ENCODE results near the gene ASPSCR1.

The ASPSCR1 gene, protein sequence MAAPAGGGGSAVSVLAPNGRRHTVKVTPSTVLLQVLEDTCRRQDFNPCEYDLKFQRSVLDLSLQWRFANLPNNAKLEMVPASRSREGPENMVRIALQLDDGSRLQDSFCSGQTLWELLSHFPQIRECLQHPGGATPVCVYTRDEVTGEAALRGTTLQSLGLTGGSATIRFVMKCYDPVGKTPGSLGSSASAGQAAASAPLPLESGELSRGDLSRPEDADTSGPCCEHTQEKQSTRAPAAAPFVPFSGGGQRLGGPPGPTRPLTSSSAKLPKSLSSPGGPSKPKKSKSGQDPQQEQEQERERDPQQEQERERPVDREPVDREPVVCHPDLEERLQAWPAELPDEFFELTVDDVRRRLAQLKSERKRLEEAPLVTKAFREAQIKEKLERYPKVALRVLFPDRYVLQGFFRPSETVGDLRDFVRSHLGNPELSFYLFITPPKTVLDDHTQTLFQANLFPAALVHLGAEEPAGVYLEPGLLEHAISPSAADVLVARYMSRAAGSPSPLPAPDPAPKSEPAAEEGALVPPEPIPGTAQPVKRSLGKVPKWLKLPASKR

DNA sequence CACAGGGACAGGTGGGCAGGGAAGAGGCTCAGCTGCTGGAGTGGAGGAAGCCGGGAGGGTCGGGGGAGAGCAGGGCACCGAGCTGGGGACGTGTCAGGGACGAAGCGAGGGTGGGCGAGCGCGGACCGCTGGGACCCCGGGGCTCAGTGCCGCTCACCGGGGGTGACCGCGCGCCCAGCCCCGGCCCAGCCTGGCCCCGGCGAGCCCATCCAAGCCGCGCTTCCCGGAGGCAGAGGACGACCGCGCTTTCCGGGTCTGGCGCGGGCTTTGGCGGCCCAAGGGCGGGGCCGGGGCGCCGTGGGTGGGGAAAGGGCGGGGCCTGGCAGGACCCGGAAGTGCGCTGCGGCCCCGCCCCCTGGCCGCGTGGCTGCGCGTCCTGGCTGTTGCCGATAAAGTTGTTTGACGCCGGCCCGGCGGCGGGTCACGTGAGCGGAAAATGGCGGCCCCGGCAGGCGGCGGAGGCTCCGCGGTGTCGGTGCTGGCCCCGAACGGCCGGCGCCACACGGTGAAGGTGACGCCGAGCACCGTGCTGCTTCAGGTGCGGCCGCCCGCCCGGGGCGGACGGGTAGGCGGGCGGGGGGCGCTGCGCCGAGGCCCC is at the start of gene ASPSCR1:
ASPSCR1 (plus strand) TSS at position 419 of the 598 bp plus-strand sequence; CDS start at position 437, 18 bp downstream.
- DNase-seq: peak; percentile 92

DNA sequence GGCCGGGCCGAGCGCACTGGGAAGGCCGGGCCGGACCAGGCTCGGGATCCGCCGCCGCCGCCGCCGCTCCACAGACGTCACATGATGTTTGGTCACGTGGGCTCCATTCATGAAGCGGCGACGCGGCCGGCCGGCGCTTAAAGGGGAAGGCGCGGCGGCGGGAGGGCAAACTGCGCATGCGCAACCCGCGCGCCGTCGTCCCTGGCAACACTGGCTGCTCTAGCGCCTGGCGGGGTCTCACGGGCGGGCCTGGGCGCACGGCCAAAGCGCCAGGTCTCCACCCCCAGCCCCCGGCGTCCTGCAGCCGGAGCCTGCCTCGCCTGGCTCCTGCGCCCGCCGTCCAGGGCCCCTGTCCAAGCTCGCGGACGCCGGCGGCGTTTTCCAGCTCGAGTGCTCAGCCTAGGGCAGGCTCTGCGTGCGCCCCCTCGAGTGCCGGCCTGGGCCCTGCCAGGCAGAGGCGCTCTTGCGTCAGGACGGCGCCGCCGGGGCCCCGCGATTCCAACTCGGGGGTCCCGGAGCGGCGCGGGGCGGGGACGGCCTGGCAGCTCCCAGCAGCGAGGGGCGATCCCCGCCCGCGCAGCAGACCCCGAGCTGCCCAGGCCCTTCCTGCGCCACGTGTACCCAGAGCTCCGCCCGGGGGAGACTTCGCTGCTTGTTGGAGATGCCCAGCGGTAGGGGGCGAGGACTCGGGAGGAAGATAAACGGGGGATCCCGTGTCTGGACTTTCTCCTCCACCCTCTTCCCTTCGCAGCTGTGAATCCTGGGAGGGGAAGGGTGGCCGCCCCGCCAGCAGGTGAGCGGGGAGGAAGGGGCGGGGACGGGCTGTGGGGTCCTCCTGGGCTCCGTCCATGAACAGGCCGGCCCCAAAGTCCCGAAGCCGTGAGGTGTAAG is 49.5 kb upstream of the ASPSCR1 start, which contains the start of gene MAFG:
MAFG (minus strand) TSS at position 83 of the 891 bp plus-strand sequence. CDS start 4,550 bp downstream, outside the sequence.
- DNase-seq: peak; percentile 90

DNA sequence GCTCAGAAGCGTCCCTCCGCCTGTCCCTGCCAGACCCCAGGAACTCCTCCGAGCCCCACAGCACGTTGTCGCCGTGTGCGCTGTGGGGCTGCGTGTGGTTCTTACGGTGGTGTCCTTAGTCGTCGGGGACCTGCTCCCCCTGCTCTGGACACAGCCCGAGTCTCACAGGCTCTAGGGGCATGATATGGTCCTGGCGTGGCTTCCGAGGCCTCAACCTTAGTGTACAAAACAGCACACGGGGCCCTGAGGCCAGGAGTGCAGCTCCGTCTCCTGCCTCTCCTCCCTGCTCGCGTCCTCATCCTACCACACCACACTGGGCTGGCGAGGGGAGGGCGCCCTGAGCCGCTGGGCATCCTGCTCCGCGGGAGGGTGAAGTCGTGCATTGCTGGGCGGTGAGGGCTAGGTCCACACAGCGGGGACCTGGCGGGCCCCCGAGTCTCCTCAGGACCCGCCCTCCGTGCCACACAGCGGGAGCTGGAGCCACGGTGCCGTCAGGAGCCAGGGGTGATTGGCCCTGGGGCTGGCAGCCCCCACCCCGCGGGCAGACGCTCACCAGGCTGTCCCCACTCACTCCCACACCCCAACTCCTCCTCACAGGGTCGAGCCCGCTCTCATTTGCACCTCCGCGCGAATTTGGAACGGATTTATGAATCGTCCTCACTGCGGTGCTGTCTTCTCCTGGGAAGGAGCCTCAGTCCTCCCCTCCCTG is 48.7 kb upstream of the ASPSCR1 start:
- DNase-seq: no peak

DNA sequence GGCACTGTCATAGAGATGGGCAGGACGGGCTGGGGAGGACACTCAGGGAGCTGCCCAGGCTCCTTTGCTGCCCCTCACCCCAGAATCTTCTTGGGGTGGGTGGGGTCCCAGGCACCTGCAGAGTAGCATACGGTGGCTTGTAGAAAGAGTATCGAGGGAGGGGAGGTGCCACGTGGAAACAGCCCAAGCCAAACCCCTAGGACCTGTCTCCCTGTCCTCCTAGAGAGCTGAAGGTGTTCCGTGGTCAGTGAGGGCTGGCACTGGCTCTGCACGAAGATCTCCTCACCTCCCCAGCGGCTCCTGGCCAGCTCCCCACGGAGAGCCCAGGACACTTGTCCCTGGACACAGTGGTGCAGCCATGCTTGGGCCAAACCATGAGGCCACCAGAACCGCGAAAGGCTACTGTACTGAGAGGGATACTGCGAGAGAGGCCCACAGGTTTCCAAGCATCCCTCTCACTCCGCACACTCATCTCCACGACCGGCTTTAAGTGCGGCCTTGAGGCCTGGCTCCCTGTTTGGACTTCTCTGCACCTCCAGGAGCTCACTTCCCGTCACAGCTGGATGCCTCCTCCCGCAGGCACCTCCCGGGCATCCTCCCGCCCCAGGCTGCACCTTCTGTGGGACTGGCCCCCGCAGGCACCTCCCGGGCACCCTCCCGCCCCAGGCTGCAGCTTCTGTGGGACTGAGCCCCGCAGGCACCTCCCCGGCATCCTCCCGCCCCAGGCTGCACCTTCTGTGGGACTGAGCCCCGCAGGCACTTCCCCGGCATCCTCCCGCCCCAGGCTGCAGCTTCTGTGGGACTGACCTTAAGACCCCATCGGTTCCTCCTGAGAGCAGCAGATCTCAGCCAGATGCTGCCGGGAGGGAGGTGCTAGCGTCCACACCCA is 47.9 kb upstream of the ASPSCR1 start:
- no peak for DNase-seq

DNA sequence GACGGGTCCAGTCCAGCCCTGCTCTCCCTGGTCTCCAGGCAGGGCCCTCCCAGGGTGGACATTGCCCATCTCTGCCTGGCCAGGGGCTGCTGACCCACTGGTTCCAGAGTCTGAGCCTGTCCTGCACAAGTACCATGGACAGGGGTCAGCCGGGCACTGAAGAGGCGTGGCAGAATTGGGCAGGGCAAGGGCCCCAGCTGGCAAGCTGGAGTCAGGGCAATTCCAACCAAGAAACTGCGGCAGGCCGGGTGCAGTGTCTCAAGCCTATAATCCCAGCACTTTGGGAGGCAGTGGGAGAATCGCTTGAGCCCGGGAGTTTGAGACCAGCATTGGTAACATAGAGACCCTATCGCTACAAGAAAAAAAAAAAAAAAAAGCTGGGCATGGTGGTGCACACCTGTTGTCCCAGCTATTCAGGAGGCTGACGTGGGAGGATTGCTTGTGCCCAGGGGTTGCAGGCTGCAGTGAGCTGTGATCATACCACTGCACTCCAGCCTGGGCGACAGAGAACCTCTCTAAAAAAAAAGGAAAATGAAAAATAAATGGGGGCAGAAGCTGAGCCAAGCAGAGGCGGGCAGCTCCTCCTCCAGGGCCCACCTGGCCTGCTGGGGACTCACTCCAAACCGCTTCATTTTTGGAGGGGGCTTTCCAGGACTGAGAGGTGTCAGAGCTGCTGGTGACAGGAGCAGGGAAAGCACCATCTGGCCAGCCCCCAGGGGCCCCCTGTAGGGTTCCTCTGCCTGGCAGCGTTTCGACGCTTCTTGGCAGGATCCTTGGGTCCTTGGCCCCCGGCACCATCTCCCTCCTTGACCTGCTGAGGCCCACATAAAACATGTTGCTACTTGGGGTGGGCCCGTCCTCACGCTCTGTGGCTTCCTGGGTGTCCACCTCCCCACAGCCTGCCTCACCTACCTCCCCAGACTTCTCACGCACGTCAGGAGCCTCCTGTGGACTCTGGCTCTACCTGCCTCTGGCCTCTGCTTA is 47.0 kb upstream of the ASPSCR1 start:
- DNase-seq: no peak

DNA sequence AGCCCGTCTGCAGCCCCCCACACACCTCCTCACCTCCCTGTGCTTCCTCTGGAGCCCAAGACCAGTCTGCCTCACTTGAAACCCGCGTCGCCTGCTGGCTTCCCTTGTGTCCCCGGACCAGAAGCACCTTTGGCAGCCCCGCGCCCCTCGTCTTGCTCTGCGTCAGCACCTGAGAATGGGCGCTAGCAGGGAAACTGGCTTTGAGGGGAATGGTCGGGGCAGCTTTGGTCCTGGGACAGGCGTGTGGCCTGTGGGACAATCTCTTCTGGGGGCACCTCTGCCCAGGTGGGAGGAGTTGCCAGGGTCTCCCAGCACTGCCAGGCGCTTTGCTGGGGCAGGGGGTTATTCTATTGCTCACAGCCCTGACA is 46.3 kb upstream of the ASPSCR1 start:
- no peak for DNase-seq

DNA sequence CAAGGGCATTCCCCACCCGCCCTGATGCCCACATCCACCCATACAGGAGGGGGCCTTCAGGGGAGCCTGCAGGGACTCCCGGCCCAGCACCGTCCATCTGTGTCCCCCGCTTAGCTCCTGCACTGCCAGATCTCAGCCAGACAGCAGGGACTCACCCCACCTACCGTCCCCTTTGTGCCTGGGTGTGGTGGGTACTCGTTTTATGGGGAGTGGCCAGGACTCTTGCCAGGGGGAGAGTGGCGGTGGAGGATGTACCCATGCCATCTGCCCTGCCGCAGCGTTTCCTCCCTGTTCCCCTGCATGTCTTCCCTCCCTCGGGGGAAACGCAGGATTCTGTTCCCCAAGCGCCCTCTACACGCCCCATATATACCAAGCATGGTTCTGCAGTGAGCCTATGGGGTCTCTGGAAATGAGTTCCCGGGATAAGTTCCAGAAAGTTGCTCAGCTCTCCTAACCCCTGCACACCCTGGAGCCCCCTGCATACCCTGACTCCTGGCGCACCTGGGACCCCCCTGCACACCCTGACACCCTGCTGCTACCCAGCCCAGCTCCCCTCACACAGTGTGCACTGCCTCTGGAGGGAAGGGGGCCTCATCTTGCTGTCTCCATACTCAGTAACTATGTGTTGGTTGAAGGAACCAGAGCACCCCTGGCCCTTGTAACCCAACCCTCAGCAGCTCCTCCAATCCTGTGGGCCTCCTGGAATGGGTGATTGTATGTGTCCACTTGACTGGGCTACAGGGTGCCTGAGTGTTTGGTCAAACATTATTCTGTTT is 45.7 kb upstream of the ASPSCR1 start:
- DNase-seq: no peak

DNA sequence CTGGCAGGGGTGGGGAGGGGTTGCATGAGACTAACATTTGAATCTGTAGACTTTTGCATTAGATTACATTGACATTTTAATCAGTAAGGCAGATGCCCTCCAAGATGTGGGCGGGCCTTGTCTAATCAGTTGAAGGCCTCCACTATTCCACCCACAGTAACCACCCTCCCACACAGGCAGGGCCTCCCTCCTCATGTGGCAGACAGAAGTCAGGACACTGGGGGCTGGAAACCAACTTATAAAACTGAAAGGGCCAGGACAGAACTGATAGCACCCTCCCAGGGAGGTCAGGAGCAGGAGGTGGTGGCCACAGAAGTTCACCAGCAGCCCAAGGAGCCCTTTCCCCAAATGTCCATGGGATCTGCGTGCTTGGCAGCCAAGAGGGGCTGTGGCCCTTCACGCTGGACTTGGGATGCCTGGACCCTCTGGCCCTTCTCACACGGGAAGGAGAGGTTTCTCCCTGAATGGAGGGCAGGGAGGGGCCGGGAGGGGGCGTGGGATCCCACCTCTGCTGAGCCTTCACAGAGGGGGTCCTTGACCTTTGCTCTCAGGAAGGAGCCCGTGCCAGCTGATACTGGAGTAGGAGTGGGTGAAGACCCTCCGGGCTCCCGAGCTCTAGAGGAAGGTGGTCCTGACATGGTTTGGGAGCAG is 45.0 kb upstream of the ASPSCR1 start:
- DNase-seq: no peak

DNA sequence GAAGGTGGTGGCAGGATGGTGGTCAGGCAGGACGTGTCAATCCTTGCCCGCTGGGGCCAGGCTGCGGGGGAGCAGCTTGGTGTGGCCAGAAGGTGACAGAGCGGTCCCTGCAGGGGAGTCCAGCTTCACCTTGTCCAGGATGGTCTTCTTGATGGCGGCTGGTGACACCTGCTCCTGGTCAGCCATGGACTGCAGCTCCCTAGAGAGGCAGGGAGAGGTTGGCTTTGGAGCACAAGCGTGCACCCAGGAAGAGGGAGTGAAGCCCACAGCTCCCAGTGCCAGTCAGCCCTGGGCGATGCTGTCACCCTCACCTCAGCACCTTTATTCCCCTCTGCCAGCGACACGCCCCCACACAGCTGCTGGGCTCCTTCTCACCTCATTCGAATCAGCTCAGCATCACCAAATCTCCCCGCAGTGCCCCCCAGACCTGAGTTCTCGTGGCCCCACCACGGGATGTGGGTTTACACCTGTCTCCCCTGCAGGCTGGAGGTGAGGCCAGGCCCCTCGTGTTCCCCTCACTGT is 44.2 kb upstream of the ASPSCR1 start:
- DNase-seq: no peak

DNA sequence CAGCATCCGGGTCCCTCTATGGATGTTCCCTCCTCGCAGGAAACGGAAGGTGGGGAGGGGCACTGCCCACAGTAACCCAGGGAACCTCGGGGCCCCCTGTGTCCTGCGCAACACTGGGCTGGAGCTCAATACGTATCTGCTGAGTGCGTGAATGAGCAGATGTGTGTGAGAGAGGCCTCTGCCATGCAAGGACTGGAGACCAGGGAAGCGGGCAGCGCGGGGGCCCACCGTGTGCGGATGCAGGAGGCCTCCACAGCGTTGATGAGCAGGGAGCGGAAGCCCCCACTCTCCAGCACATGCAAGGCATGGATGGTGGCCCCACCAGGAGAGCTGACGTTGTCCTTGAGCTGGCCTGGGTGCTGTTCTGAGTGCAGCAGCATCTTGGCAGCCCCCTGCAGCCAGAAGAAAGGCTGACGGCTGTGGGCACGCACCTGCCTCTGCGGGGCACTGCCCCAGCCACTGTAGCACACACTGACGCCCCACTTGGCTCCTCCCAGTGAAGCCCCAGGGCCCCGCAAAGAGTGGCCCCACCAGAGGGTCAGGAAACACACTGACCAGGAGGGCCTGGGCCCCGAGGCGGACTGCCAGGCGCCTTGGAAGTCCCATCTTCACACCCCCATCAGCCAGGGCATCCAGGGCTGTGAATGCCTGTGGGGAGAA is 43.2 kb upstream of the ASPSCR1 start:
- DNase-seq: no peak

DNA sequence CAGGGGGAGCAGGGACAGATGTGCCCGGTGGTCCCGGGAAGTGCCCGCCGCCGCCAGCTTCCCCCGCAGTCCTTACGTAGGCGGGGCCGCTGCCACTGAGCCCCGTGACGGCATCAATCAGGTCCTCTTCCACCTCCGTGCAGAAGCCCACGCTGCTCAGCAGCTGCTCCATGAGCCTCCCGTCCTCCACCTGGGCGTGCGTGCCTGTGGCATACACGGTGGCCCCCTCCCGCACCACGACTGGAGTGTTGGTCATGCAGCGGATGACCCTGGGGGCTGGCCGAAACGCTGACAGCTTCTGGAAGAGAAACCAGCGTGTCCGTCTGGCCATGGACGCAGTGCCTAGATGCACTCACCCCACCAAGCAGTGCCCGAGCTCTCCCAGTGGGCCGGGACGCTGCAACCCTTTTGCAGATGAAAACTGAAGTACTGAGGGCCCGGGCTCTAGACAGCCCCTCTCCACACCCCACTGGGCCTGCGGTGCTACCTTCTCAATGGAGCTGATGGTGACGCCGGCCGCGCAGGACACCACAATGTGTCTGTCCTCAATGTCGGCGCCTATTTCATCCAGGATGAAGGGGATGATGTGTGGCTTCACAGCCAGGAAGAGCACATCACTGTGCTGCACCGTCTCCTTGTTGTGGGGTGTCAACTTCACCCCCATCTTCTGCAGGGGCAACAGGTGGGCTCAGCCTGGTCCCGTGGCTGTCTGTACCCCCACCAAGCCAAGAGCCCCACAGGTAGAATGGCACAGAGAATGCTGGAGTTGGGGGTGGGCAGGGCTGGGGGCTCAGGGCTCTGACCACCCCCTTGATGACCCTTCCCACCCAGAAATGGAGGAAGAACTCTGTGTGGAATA is 42.4 kb upstream of the ASPSCR1 start:
- no peak for DNase-seq

DNA sequence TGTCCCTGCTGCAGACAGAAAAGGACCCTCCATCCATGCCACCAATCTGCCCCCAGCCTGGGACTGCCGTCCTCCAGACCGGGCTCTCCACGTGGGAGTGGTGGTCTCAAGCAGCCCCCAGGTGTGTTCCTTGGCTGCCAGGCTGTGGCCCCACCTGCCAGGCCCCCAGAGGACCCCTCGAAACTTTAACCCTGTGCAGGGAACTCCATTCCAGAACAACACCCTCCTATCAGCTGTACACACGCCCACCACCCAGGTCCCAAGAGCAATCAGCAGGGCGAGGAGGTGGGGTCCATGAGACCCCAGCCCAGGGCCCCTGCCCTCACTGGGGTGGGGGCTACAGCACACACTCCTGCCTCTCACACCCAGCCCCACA is 41.7 kb upstream of the ASPSCR1 start:
- no peak for DNase-seq

DNA sequence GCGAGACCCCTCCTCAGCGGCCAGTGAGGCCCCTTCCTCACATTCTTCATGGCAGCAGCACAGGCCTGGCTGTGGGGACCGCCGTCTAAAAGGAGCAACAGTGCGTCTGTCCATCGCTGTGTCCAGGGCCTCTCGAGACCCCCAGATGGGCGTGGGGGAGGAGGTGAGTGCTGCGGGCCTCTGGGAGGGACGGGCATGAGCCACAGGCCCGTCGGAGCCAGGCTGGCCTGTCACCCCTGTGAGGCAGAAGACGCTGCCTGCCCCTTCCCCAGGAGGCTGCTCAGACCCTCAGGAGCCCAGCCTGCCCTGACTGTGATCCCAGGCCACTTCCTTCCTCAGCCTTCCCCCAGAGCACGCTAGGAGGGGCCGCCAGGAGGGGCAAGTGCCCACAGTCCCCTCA is 38.2 kb upstream of the ASPSCR1 start:
- DNase-seq: no peak

DNA sequence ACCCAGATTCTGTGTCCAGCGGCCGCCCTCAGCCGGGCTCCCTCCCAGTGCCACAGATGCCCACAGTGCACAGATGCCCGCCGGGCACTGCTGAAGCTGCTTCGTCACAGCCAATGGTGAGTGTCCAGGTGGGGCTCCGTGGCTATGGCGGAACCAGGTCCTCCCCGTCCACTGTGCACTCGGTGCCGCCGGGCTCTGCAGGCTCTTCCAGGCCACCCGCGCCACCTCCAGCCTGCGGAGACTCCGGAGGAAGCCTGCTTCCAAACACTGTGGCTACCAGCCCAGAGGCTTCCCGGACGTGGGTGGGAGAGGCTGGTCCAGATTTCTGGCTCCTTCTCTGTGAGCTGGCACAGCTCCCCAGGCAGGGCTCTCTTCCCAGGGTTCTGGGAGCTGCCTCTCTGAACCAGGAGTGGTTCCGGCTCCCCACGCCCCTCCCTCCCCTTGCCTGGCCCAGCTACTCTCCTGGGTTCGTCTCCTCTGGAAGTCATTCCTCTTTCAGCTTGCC is 37.5 kb upstream of the ASPSCR1 start:
- no peak for DNase-seq

DNA sequence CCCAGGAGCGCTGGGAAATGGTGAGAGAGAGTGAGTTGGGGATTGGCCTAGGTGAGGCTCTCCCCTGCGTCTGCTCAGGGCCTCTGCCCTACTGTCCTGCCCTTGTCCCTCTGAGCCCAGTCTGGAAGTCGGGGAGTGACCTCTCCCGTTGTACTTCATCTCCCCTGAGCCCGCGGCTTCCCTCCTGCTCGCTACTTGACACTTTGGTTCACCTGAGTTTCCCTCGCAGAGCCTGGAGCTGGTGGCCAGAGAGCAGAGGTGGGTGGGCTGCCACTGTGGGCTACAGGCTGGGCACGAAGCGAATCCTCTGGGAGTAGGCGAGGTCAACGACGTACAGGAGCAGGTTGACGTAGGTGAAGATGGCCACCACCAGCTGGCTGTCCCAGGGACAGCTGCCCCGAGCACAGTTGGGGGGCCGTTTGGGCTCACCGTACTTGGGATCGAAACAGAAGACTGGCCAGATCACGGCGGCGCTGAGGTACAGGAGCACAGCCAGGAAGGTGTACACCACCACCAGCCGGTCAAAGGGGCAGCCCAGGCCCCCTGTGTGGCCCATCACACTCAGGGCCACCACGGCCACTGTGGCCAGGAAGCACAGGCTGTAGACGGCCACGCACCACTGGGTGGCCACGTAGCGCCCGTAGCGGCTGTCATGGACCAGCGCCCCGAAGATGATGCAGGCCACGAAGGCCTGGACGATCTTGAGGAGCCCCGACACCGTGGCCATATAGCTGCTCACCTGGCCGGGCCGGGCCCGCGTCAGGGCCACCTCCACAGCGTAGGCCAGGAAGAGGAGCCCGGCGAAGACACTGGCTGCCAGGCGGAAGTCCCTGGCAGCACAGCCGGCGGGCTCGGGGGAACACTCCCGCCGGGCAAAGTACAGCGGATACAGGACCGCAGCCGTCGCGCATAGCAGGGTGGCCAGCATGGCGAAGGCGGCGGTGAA is 36.6 kb upstream of the ASPSCR1 start:
- DNase-seq: no peak

Measured in stimulated activated CD4-positive, alpha-beta T cell treated with anti-CD3 and anti-CD28 coated beads, Interleukin-4, amount 100 ng/mL, for 1 hour (primary cell).